GM18517 (cell line): ENCODE measurements around the gene CNOT2.

Experiments used
- ATAC-seq: cut with Tn5 transposase; IDR thresholded peaks from one replicate; pipeline ENCODE4 v1.9.1; 2021; ENCODE audit warnings: mild to moderate bottlenecking, moderate library complexity; ENCODE audit not compliant: unreplicated experiment

The CNOT2 gene, protein sequence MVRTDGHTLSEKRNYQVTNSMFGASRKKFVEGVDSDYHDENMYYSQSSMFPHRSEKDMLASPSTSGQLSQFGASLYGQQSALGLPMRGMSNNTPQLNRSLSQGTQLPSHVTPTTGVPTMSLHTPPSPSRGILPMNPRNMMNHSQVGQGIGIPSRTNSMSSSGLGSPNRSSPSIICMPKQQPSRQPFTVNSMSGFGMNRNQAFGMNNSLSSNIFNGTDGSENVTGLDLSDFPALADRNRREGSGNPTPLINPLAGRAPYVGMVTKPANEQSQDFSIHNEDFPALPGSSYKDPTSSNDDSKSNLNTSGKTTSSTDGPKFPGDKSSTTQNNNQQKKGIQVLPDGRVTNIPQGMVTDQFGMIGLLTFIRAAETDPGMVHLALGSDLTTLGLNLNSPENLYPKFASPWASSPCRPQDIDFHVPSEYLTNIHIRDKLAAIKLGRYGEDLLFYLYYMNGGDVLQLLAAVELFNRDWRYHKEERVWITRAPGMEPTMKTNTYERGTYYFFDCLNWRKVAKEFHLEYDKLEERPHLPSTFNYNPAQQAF

GRCh38 chr12:70242695-70243509 lies at the start of gene CNOT2:
TSS of gene CNOT2 (plus strand) at chr12:70243433. CDS start at chr12:70278227, 34,794 bp downstream.
- peak; percentile 69 for ATAC-seq

- no peak for ATAC-seq
These were observed 49.2 kb upstream of the CNOT2 start for GRCh38 chr12:70194076-70194475.

DNA sequence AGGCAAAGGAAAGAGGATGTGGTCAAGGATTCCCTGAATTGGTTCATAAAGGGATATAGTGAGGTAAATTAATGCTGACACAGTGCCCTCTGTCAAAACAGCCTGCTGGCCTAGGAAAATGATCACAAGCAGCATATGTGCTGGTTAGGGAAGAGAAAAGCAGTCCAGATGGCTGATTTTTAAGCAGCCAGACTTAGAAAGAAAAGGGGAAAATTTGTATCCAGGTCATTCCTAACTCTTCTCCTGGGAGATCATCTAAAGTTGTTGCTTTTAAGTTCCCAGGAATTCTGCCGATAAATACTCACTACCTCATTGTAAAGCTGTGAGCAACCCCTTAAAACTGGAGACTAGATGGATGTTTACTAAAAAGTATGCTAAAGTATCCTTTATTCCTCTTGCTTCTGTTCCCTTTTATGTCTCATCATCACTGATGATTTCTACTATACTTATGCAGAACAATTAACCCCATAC lies 46.4 kb upstream of the CNOT2 start:
- no peak for ATAC-seq

DNA sequence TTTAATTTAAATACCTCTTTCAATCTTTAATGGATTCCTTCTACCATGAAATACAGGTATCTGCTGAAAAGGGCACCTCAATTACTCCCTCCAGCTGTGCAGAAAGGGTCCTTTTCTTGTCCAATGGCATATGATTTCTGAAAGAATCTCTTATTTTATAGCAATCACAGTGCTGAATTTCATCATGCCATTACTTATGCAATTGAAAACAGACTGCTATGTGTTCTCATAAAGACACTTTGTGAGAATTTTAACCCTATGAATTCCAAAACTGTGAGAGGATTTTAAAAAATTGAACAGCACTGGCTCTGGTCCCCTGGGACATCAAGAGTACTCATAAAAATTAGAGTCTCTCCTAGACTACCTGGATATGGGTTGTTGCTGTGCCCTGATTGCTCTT lies 45.9 kb upstream of the CNOT2 start:
- ATAC-seq: no peak

GRCh38 chr12:70213707-70214106 lies 29.5 kb upstream of the CNOT2 start:
- no peak for ATAC-seq

DNA sequence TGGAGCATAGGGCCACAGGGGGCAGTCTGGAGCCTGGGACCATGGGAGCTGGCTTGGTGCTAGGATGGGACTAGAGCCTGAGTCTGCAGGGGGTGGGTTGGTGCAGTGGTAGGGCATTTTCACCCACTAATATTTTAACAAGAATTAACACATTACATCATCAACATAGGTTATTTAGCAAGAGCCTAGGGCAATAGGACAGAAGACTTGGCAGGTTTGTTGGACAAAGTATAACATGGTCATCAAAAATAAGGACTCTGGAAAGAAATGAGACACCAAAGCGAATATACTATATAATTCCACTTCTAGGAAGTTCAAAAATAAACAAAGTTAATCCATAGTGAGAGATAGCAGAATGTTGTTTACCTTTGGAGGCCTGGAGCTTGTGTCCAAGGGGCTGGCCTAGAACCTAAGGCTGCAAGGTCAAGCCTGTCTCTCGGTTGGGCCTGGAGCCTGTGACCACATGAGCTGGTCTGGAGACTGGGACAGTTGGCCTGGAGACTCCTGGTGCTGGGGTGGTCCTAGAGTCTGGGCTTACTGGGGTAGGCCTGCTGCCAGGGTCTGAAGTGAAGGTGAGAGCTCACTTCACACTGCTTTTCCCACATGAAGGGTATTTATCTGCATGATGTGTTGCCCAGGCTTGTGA lies 28.1 kb upstream of the CNOT2 start:
- no peak for ATAC-seq

GRCh38 chr12:70217416-70217815 lies 25.8 kb upstream of the CNOT2 start:
- no peak for ATAC-seq

GRCh38 chr12:70221626-70222025 lies 21.6 kb upstream of the CNOT2 start:
- ATAC-seq: no peak

- ATAC-seq: no peak
These were observed 15.3 kb upstream of the CNOT2 start for GRCh38 chr12:70227911-70228310.

- no peak for ATAC-seq
These were observed 12.2 kb upstream of the CNOT2 start for GRCh38 chr12:70230934-70231606.

- ATAC-seq: no peak
These were observed 6.2 kb upstream of the CNOT2 start for GRCh38 chr12:70236990-70237389.

GRCh38 chr12:70240673-70241072 lies 2.6 kb upstream of the CNOT2 start:
- no peak for ATAC-seq

GRCh38 chr12:70241845-70242244 lies 1.4 kb upstream of the CNOT2 start:
- no peak for ATAC-seq

DNA sequence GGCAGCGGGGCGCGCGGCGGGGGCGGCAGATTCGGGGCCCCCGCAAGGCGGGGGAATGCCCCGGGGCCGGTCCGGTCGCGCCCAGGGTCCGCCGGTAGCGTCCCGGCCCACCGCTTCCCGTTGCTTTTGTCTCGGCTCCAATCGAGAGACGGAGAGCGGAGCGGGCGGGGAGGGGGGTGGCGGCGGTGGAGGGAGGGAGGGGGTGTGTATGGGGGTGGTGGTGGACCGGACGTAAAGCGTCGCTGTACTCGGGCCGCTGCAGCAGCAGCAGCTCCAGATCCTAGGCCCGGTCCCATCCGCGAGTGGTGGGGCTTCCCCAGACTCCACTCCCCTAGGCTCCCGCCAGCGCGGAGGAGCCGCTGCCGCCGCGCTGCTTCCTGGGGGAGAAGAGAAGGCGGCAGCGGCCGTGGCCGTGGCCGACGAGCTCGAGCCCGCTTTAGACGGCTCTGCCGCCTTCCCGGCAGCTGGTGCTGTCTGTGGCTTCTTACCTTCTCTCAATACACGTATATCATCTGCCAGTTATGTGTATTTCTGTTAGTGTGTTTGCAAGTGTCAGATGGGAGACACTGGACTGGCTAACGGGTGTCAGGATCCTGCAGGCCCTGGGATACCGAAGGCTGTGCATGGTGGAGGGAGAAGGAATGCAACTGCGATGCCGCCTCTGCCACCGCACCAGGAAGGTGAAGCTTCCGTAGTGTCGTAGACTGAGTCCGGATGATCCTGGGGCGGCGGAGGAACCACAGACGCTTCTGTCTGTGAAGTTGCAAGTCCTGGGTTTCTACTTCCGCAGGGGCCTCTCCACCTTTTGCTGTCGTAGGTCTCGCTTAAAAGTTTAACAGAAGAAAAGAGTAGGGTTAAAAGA lies 508 bp downstream of the CNOT2 start:
- peak; percentile 45 for ATAC-seq

DNA sequence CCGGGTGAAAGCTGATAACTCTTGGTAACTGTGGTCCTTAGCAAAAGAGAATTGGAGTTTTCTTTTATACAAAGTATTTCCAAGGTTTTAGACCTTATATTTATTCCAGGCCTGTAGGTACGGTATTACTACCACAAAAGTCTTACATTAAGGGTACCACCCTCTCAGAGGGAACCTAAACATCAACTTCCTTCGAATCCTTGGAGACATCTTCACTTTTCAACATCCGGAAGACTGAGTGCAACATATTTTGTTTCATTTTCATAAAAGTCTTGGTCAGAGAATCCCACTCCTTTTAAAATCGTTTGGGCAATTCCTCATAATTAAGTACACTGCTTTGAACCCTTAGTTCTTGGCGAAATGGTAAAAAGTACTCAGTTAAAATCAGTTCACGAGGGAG lies 1.2 kb downstream of the CNOT2 start:
- no peak for ATAC-seq

DNA sequence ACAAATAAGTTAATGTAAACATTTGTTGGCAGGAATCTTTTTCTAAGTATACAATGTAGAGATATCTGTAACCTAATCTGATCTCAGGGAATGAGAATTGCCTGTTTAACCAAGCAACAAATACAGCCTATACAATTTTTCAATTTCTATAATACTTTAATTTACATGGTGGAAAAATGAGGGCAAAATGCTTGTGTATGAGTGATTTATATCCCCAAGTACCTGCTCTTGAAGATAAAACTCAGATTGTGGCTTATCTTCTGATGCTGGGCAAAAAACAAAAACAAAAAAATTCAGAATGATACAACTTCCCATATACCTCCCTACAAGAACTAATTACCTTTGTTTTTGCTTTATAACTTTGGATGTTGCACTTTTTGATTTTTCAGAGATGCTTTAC lies 2.2 kb downstream of the CNOT2 start:
- ATAC-seq: no peak

DNA sequence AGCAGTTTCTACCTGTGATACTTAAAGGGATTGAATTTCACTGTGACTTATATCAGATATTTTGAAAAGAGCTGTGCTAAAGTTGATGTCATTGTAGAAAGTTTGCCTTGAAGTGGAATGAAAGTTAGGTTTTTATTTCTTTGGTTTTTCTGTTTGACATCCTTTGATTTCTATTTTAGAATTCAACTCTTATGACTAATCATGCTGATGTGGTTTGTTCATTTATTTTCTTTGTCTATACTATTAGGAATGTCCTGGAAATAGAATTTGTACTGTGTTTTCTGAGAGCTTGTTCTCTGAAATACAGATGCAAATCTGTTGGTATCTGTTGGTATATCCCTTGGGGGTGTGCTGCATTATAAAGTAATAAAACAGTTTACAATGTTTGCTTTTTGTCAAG lies 3.3 kb downstream of the CNOT2 start:
- ATAC-seq: no peak

GRCh38 chr12:70247653-70248199 lies 4.5 kb downstream of the CNOT2 start:
- no peak for ATAC-seq

GRCh38 chr12:70248876-70249275 lies 5.6 kb downstream of the CNOT2 start:
- ATAC-seq: no peak
